Mucosa of descending colon (tissue), 3 donors: Measurements from ENCODE around the gene HIBCH. TPM values are rescaled to one million over a fixed set of nuclear protein-coding genes. Genes with fewer than 3 reads are reported as not detected.
A peak's percentile ranks its signal among the peaks of the same experiment; 100 is the strongest.

Experiments
- ATAC-seq: fragments of 200-7000 bp; cut with Tn5 transposase; one replicate; pipeline ENCODE4 v1.9.1; 2020; ENCODE audit warnings: mild to moderate bottlenecking, moderate library complexity
- DNase-seq, 3 donors: peaks; one replicate each; pipeline ENCODE4 v3.0.0-alpha.2; 2020
- H3K36me3 ChIP-seq: fragments of 200-600 bp; one replicate; pipeline ENCODE4 v1.8.0; 2021; ENCODE audit warnings: low read depth, mild to moderate bottlenecking
- H3K4me1 ChIP-seq: fragments of 200-600 bp; one replicate; pipeline ENCODE4 v1.8.0; 2021; ENCODE audit warnings: low read depth, mild to moderate bottlenecking
- H3K4me3 ChIP-seq: fragments of 200-600 bp; one replicate; pipeline ENCODE4 v1.8.0; 2021; ENCODE audit warnings: mild to moderate bottlenecking
- H3K9me3 ChIP-seq: fragments of 200-600 bp; one replicate; pipeline ENCODE4 v1.8.0; 2021; ENCODE audit warnings: mild to moderate bottlenecking
- intact Hi-C, 2 donors: fragments of 100-400 bp; cut with DNase I in 1 of 2; cut with micrococcal nuclease in 1 of 2; formaldehyde crosslinking; loops; one replicate each; pipeline versions ENCODE4 v1.11.0 to v1.11.1; 2022; cut with DNase I, micrococcal nuclease
- total RNA-seq, 3 donors: library from RNA; stranded (reverse); fragmentation: NEBNext Ultra II Directional in 2 of 3; extraction: Animal tissue kit (Norgen Biotek cat#: 25700) in 2 of 3; gene quantifications; one replicate each; pipeline versions ENCODE4 v1.2.1 to v1.2.4, GENCODE V29; 2021 to 2023
- TF ChIP-seq, protein P1 (sequence below): fragments of 200-600 bp; IDR thresholded peaks from one replicate; pipeline ENCODE4 v1.8.0; 2022; ENCODE audit warnings: antibody characterized with exemption, mild to moderate bottlenecking
- donor health status: DM: no; HTN: no; CAD: no; lungs with moderate emphysema.
- donor health status: DM: no; HTN: no; CAD: no.
- donor health status: DM: no; HTN: yes; CAD: no.

The HIBCH gene
- total RNA-seq, 3 donors from 2014 or later, result 46.5 to 79.3 (median 46.7) TPM

DNA sequence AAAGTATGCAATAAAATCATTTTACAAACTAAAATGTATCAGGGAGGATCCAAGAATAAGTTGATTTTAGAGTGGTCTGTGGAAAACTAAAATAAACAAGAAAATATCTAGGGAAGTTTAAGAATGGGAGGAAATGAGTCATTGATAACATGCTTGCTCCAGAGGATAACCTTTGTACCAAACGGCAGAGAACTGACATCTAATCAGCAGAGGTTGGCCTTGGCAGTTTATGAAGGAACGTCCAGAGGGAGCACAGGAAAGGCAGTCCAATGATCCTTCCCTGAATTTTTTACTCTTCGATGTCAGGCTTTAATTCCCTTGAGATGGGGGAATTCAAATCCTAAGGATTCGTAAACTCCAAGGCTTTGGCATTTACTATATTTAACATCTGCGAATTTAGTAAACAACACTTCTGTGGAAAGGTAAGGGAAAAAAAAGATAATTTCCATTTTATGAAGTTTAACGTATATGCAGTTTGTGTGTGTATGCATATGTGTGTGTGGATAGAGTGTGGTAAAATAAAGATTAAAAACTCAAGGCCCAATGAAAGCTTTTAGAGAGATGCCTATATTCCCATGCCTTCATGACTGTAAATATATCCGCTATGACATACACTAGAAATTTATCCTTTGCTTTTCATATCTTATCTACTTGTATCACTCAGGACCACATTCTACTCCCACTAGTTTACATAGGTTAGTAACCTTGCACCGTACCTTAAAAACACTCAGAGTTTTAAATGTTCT lies 15.0 kb upstream of the HIBCH start:
- H3K4me3 ChIP-seq, result no peak overlapping the region
- H3K36me3 ChIP-seq, result no peaks in the 10 kb centered on the region
- no peaks in the 10 kb centered on the region for H3K9me3 ChIP-seq
- DNase-seq (peak in 1 of 3 donors; percentile 47), ATAC-seq (peak; percentile 99)
- TF ChIP-seq, protein P1, sequence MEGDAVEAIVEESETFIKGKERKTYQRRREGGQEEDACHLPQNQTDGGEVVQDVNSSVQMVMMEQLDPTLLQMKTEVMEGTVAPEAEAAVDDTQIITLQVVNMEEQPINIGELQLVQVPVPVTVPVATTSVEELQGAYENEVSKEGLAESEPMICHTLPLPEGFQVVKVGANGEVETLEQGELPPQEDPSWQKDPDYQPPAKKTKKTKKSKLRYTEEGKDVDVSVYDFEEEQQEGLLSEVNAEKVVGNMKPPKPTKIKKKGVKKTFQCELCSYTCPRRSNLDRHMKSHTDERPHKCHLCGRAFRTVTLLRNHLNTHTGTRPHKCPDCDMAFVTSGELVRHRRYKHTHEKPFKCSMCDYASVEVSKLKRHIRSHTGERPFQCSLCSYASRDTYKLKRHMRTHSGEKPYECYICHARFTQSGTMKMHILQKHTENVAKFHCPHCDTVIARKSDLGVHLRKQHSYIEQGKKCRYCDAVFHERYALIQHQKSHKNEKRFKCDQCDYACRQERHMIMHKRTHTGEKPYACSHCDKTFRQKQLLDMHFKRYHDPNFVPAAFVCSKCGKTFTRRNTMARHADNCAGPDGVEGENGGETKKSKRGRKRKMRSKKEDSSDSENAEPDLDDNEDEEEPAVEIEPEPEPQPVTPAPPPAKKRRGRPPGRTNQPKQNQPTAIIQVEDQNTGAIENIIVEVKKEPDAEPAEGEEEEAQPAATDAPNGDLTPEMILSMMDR, result no peak
- intact Hi-C loops, result no loop called here
- H3K4me1 ChIP-seq, result peaks cover 5% of the 10 kb centered on the region

DNA sequence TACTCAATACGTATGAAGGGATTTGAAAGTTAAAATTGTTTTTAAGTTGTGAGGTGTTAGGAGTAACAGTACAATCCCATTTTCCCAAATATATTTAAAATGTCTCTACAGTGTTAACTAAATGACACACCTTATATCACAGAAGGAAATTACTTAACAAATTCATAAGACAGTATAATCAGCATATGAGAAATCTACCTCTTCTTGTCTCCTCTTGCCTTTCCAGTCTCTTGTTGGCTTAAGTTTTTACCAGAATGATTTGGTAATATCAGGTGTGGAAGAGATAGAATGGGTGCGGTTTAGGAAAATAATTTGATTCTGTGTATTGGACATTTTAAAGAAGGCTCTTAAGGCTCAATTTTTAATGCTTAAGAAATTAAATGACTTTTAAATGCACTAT lies 14.3 kb upstream of the HIBCH start:
- peak; percentile 16 for ATAC-seq

DNA sequence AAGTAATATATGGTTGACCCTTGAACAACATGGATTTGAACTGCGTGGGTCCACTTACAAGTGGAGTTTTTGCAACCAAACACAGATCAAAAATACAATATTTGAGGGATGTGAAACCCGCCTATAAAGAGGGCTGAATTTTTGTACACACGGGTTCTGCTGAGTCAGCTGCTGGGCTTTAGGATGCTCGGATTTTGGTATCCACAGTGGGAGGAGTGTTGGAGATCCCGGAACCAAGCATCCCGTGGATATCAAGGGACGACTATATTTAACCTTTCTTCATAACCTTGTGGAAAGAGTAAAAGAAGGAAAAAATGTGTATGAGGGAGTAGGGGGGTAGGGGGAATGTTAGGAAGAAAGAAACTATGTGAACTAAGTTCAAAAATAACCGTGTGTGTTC lies 13.8 kb upstream of the HIBCH start:
- intact Hi-C loops, result no loop called here
- TF ChIP-seq, protein P1, result no peak
- no peak overlapping the region for H3K4me3 ChIP-seq
- H3K4me1 ChIP-seq, result peaks cover 5% of the 10 kb centered on the region
- no peaks in the 10 kb centered on the region for H3K9me3 ChIP-seq
- DNase-seq (no peak), ATAC-seq (no peak)
- no peaks in the 10 kb centered on the region for H3K36me3 ChIP-seq

More for the DNA sequence above, 14.3 kb upstream of the HIBCH start:
- H3K4me1 ChIP-seq, result peaks cover 5% of the 10 kb centered on the region
- no peak overlapping the region for H3K4me3 ChIP-seq
- TF ChIP-seq, protein P1, result no peak
- intact Hi-C loops, result no loop called here
- DNase-seq, result no peak
- H3K36me3 ChIP-seq, result no peaks in the 10 kb centered on the region
- no peaks in the 10 kb centered on the region for H3K9me3 ChIP-seq

DNA sequence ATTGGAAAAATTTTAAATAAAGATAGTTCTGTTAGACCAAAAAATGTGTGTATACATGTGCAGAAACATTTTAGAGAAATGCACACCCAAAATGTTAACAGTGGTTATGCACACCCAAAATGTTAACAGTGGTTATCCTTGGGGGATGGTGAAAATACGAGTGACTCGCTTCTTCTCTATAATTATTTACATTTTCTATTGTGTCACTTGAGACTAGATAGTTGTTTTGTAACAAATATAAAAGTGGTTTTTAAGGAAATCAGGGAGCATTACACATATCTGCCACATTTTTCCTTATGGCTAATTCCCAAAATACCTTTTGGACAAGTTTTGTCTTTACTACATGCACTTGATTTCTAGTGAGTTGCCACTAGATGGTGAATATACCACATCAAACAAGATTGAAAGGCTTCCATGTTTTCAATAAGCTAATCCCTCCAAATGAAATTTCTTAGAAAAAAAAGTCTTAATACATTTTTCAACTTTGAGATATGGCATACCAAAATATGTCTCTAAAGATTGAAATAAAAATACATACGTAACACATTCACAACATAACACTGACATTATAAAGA lies 9.0 kb upstream of the HIBCH start:
- ATAC-seq, result no peak
- intact Hi-C loops, result no loop called here
- Histone ChIP-seq H3K4me1 (no peaks in the 10 kb centered on the region), H3K36me3 (no peaks in the 10 kb centered on the region), H3K4me3 (no peak overlapping the region), H3K9me3 (no peaks in the 10 kb centered on the region)
- no peak for DNase-seq
- TF ChIP-seq, protein P1, result no peak

DNA sequence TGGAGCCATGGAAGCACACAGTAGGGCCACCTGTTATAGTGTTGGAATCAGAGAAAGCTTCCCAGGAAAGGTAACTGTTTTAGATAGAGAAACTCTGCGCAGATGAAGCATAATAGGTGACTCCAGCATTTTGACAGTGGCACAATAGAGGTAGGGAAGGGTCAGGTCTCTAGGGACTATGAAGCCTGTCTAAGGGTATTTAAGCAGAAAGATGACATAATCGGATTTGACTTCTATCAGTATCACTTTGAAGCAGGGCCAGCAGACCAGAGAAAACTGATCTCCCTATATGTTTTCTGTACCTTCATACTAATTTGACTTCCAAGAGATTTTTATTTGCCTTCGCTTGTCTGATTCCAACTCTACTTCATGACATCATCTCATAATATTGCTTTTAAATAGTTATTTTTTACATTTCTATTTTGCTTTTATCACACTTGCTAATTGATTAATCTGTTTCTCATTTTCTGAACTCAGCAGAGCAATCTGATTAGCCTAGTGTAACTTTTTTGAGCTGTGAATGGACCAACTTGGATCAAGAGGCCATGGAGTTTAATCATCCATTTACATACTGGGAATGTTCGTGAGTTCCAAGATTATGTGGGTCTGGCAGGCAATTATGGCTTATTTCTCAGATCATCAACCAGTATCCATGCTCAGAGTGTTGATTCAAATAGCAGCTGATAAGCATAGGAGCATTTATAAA lies 8.4 kb upstream of the HIBCH start:
- DNase-seq (no peak), ATAC-seq (no peak)
- Histone ChIP-seq H3K4me1 (no peaks in the 10 kb centered on the region), H3K9me3 (no peaks in the 10 kb centered on the region), H3K4me3 (no peak overlapping the region), H3K36me3 (no peaks in the 10 kb centered on the region)
- intact Hi-C loops, result no loop called here
- TF ChIP-seq, protein P1, result no peak
